ENCODE measurements around the gene SMIM36. TPM values are rescaled to one million over a fixed set of nuclear protein-coding genes. Genes with fewer than 3 reads are reported as not detected.

The SMIM36 gene
- total and polyA plus RNA-seq, 2 of the 8 experiments (the other 6 are each of a cell fraction or from before 2014, with no cell fraction given): not detected

DNA sequence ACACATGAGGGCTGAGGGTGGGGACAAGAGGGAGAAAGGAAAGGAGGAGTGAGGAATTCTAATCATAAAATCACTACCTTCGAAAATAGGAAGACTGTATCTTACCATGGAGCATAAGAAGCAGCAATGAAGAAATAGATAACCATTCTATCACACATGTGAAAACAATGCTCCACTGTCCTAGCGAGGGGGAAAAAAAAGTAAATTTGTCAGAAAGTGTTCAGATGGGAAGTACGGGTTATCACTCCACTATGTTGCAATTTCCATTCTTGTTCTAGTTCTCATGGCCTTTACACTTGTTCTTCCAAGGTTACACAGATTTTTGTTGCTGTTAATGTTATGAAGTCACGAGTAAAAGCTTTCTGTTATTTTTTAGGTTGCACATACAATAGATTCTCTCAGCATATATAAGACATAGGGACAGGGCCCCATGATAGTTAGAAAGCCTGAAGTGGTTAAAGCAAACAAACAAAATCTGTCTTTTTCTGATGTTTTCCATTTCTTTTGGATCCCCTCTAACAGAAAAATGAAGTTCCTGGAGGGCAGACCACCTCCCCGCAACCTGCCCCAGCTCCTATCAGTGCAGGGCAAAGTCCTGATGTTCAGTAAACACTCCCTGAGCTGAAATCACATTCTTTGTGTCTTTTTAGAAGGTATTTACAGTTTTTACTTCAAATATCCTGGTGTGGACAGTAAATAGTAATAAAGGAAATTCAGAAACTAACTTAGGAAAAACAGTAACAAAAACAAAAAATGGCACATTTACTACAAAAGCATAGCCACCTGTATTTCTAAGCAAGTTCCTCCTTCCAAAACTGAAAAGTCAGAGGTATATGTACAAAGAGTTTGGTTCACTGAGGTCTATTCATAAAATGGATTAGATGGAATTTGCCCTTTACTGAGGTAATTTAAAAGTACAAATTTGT lies 103.3 kb downstream of the SMIM36 start (continued):
- TF ChIP-seq, protein P1, sequence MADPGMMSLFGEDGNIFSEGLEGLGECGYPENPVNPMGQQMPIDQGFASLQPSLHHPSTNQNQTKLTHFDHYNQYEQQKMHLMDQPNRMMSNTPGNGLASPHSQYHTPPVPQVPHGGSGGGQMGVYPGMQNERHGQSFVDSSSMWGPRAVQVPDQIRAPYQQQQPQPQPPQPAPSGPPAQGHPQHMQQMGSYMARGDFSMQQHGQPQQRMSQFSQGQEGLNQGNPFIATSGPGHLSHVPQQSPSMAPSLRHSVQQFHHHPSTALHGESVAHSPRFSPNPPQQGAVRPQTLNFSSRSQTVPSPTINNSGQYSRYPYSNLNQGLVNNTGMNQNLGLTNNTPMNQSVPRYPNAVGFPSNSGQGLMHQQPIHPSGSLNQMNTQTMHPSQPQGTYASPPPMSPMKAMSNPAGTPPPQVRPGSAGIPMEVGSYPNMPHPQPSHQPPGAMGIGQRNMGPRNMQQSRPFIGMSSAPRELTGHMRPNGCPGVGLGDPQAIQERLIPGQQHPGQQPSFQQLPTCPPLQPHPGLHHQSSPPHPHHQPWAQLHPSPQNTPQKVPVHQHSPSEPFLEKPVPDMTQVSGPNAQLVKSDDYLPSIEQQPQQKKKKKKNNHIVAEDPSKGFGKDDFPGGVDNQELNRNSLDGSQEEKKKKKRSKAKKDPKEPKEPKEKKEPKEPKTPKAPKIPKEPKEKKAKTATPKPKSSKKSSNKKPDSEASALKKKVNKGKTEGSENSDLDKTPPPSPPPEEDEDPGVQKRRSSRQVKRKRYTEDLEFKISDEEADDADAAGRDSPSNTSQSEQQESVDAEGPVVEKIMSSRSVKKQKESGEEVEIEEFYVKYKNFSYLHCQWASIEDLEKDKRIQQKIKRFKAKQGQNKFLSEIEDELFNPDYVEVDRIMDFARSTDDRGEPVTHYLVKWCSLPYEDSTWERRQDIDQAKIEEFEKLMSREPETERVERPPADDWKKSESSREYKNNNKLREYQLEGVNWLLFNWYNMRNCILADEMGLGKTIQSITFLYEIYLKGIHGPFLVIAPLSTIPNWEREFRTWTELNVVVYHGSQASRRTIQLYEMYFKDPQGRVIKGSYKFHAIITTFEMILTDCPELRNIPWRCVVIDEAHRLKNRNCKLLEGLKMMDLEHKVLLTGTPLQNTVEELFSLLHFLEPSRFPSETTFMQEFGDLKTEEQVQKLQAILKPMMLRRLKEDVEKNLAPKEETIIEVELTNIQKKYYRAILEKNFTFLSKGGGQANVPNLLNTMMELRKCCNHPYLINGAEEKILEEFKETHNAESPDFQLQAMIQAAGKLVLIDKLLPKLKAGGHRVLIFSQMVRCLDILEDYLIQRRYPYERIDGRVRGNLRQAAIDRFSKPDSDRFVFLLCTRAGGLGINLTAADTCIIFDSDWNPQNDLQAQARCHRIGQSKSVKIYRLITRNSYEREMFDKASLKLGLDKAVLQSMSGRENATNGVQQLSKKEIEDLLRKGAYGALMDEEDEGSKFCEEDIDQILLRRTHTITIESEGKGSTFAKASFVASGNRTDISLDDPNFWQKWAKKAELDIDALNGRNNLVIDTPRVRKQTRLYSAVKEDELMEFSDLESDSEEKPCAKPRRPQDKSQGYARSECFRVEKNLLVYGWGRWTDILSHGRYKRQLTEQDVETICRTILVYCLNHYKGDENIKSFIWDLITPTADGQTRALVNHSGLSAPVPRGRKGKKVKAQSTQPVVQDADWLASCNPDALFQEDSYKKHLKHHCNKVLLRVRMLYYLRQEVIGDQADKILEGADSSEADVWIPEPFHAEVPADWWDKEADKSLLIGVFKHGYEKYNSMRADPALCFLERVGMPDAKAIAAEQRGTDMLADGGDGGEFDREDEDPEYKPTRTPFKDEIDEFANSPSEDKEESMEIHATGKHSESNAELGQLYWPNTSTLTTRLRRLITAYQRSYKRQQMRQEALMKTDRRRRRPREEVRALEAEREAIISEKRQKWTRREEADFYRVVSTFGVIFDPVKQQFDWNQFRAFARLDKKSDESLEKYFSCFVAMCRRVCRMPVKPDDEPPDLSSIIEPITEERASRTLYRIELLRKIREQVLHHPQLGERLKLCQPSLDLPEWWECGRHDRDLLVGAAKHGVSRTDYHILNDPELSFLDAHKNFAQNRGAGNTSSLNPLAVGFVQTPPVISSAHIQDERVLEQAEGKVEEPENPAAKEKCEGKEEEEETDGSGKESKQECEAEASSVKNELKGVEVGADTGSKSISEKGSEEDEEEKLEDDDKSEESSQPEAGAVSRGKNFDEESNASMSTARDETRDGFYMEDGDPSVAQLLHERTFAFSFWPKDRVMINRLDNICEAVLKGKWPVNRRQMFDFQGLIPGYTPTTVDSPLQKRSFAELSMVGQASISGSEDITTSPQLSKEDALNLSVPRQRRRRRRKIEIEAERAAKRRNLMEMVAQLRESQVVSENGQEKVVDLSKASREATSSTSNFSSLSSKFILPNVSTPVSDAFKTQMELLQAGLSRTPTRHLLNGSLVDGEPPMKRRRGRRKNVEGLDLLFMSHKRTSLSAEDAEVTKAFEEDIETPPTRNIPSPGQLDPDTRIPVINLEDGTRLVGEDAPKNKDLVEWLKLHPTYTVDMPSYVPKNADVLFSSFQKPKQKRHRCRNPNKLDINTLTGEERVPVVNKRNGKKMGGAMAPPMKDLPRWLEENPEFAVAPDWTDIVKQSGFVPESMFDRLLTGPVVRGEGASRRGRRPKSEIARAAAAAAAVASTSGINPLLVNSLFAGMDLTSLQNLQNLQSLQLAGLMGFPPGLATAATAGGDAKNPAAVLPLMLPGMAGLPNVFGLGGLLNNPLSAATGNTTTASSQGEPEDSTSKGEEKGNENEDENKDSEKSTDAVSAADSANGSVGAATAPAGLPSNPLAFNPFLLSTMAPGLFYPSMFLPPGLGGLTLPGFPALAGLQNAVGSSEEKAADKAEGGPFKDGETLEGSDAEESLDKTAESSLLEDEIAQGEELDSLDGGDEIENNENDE (IDR thresholded peaks at IDR 0.05; ENCODE audit: insufficient replicate concordance, low read length): no peak
- TF ChIP-seq SP4 (IDR thresholded peaks at IDR 0.05; ENCODE audit: low read length): no peak
- no peak for TF ChIP-seq PHF8 (conservative IDR thresholded peaks at IDR 0.05; ENCODE audit: low read depth, low read length)
- no peak for TF ChIP-seq BRCA1 (IDR thresholded peaks at IDR 0.05; ENCODE audit: low read depth, low read length)
- TF ChIP-seq TCF12 (IDR thresholded peaks at IDR 0.05; ENCODE audit: low read depth, low read length): no peak
- TF ChIP-seq, protein P2, sequence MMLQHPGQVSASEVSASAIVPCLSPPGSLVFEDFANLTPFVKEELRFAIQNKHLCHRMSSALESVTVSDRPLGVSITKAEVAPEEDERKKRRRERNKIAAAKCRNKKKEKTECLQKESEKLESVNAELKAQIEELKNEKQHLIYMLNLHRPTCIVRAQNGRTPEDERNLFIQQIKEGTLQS (IDR thresholded peaks at IDR 0.05; ENCODE audit: insufficient read depth, low read depth, low read length): no peak
- no peak for TF ChIP-seq CBX8 (IDR thresholded peaks at IDR 0.05; ENCODE audit: borderline replicate concordance, low read depth, low read length)
- TF ChIP-seq CTBP2 (IDR thresholded peaks at IDR 0.05; ENCODE audit: borderline replicate concordance, insufficient read depth, insufficient read length, low read length): no peak

Data from H1 (cell line).